ENCODE measurements around the gene SPAG5.

SPAG5 gene

GRCh38 chr17:28529013-28529400 is 69.8 kb downstream of the SPAG5 start:
- Histone ChIP-seq H3K27ac (ENCODE audit: low read depth, low read length) (no peak overlapping the region), H3F3A (ENCODE audit: insufficient read depth) (no peaks in the 10 kb centered on the region), H3K4me3 (ENCODE audit: insufficient read depth, low read length, poor library complexity, severe bottlenecking) (no peak overlapping the region), H3K4me2 (ENCODE audit: low read depth, low read length, poor library complexity, severe bottlenecking) (no peak overlapping the region), H3K27me3 (ENCODE audit: low read length) (no peaks in the 10 kb centered on the region), H4K20me1 (ENCODE audit: low read depth, low read length) (no peaks in the 10 kb centered on the region), H3K79me2 (ENCODE audit: insufficient read depth, low read length) (no peaks in the 10 kb centered on the region), H3K9me3 (ENCODE audit: insufficient read depth, low read length) (no peaks in the 10 kb centered on the region), H2AFZ (ENCODE audit: low read depth, low read length, severe bottlenecking) (no peak overlapping the region), H3K9me2 (replicated peaks; ENCODE audit: insufficient read depth, low read length) (no peaks in the 10 kb centered on the region), H3K36me3 (ENCODE audit: low read length) (no peaks in the 10 kb centered on the region), H3K9ac (ENCODE audit: low read length) (no peak overlapping the region)
- TF ChIP-seq CTCF (IDR thresholded peaks at IDR 0.05; ENCODE audit: insufficient read depth, low read length, poor library complexity, severe bottlenecking) (no peak), EZH2phosphoT487 (conservative IDR thresholded peaks at IDR 0.05; ENCODE audit: low read length) (no peak)

- Histone ChIP-seq H3F3A (ENCODE audit: insufficient read depth) (no peaks in the 10 kb centered on the region), H3K4me2 (ENCODE audit: low read depth, low read length, poor library complexity, severe bottlenecking) (no peak overlapping the region), H3K36me3 (ENCODE audit: low read length) (no peaks in the 10 kb centered on the region), H3K9me3 (ENCODE audit: insufficient read depth, low read length) (no peaks in the 10 kb centered on the region), H3K79me2 (ENCODE audit: insufficient read depth, low read length) (no peaks in the 10 kb centered on the region), H3K27me3 (ENCODE audit: low read length) (no peaks in the 10 kb centered on the region), H3K27ac (ENCODE audit: low read depth, low read length) (no peak overlapping the region), H3K4me3 (ENCODE audit: insufficient read depth, low read length, poor library complexity, severe bottlenecking) (no peak overlapping the region), H3K9me2 (replicated peaks; ENCODE audit: insufficient read depth, low read length) (no peaks in the 10 kb centered on the region), H3K9ac (ENCODE audit: low read length) (no peak overlapping the region), H2AFZ (ENCODE audit: low read depth, low read length, severe bottlenecking) (no peak overlapping the region), H4K20me1 (ENCODE audit: low read depth, low read length) (no peaks in the 10 kb centered on the region)
- TF ChIP-seq CTCF (IDR thresholded peaks at IDR 0.05; ENCODE audit: insufficient read depth, low read length, poor library complexity, severe bottlenecking): no peak
- no peak for TF ChIP-seq EZH2phosphoT487 (conservative IDR thresholded peaks at IDR 0.05; ENCODE audit: low read length)
These were observed 70.4 kb downstream of the SPAG5 start for GRCh38 chr17:28528327-28529012.

- Histone ChIP-seq H3K27me3 (ENCODE audit: low read length) (no peaks in the 10 kb centered on the region), H3K79me2 (ENCODE audit: insufficient read depth, low read length) (no peaks in the 10 kb centered on the region), H3F3A (ENCODE audit: insufficient read depth) (no peaks in the 10 kb centered on the region), H2AFZ (ENCODE audit: low read depth, low read length, severe bottlenecking) (no peak overlapping the region), H3K4me3 (ENCODE audit: insufficient read depth, low read length, poor library complexity, severe bottlenecking) (no peak overlapping the region), H3K9me2 (replicated peaks; ENCODE audit: insufficient read depth, low read length) (no peaks in the 10 kb centered on the region), H4K20me1 (ENCODE audit: low read depth, low read length) (no peaks in the 10 kb centered on the region), H3K27ac (ENCODE audit: low read depth, low read length) (no peak overlapping the region), H3K4me2 (ENCODE audit: low read depth, low read length, poor library complexity, severe bottlenecking) (no peak overlapping the region), H3K36me3 (ENCODE audit: low read length) (no peaks in the 10 kb centered on the region), H3K9me3 (ENCODE audit: insufficient read depth, low read length) (no peaks in the 10 kb centered on the region), H3K9ac (ENCODE audit: low read length) (no peak overlapping the region)
- TF ChIP-seq EZH2phosphoT487 (conservative IDR thresholded peaks at IDR 0.05; ENCODE audit: low read length) (no peak), CTCF (IDR thresholded peaks at IDR 0.05; ENCODE audit: insufficient read depth, low read length, poor library complexity, severe bottlenecking) (no peak)
These were observed 71.0 kb downstream of the SPAG5 start for GRCh38 chr17:28527859-28528258.
